Thyroid gland (tissue), 4 donors: ENCODE measurements around the gene OVCA2. TPM values are rescaled to one million over a fixed set of nuclear protein-coding genes. Genes with fewer than 3 reads are reported as not detected.
A peak's percentile ranks its signal among the peaks of the same experiment; 100 is the strongest.

ENCODE experiments used
- DNase-seq, 2 donors: peaks; one replicate each; pipeline ENCODE4 v3.0.0-alpha.2; 2019
- H3K27ac ChIP-seq, 3 donors: fragments of 200-600 bp; sonication (generic); 1 replicate in 2 of 3; 2 replicates in 1 of 3; pipeline ENCODE4 v1.5.1; 2016 to 2019; ENCODE audit warnings: mild to moderate bottlenecking in 1 of 3, moderate library complexity in 1 of 3
- H3K27me3 ChIP-seq: fragments of 200-600 bp; sonication (generic); one replicate; pipeline ENCODE4 v1.5.1; 2019
- H3K36me3 ChIP-seq, 2 donors: fragments of 200-600 bp; sonication (generic); one replicate each; pipeline ENCODE4 v1.5.1; 2016 to 2019
- H3K4me1 ChIP-seq, 2 donors: fragments of 200-600 bp; sonication (generic); one replicate each; pipeline ENCODE4 v1.5.1; 2017 to 2019
- H3K4me3 ChIP-seq, 3 donors: fragments of 200-600 bp; sonication (generic); replicated peaks in 1 of 3; 1 replicate in 2 of 3; 2 replicates in 1 of 3; pipeline ENCODE4 v1.5.1; 2016; ENCODE audit warnings: mild to moderate bottlenecking in 1 of 3
- H3K9me3 ChIP-seq: fragments of 200-600 bp; sonication (generic); one replicate; pipeline ENCODE4 v1.5.1; 2017
- POLR2A ChIP-seq, 2 donors: fragments of 450-650 bp; IDR thresholded peaks; one replicate each; pipeline ENCODE4 v1.6.1; 2017; ENCODE audit warnings: antibody characterized with exemption in 2 of 2, mild to moderate bottlenecking in 2 of 2, moderate library complexity in 1 of 2
- WGBS, 2 donors: methylation state at CpG; one replicate each; pipeline ENCODE4 v1.1.5; 2017; 5-methylcytosine and 5-hydroxymethylcytosine counted together
- intact Hi-C: fragments of 100-400 bp; cut with DNase I; formaldehyde crosslinking; loops from one replicate; pipeline ENCODE4 v1.15.1; 2023
- total RNA-seq, 4 donors: library from RNA; depleted of rRNA; stranded (reverse); fragments of >200 nt; gene quantifications; one replicate each; pipeline ENCODE4 v1.2.3, GENCODE V29; 2016
- TF ChIP-seq, protein P1 (sequence below), 6 experiments: fragments of 200-600 bp in 3 of 6; fragments of 450-650 bp in 3 of 6; sonication (generic) in 3 of 6; IDR thresholded peaks; one replicate each; pipeline ENCODE4 v1.5.1; 2016 to 2019; ENCODE audit warnings: antibody characterized with exemption in 6 of 6, mild to moderate bottlenecking in 2 of 6, inconsistent platforms in 1 of 6, moderate library complexity in 1 of 6

The OVCA2 gene
- total RNA-seq, 4 donors from 2014 or later: 37.6 to 54.1 (median 47.3) TPM

DNA sequence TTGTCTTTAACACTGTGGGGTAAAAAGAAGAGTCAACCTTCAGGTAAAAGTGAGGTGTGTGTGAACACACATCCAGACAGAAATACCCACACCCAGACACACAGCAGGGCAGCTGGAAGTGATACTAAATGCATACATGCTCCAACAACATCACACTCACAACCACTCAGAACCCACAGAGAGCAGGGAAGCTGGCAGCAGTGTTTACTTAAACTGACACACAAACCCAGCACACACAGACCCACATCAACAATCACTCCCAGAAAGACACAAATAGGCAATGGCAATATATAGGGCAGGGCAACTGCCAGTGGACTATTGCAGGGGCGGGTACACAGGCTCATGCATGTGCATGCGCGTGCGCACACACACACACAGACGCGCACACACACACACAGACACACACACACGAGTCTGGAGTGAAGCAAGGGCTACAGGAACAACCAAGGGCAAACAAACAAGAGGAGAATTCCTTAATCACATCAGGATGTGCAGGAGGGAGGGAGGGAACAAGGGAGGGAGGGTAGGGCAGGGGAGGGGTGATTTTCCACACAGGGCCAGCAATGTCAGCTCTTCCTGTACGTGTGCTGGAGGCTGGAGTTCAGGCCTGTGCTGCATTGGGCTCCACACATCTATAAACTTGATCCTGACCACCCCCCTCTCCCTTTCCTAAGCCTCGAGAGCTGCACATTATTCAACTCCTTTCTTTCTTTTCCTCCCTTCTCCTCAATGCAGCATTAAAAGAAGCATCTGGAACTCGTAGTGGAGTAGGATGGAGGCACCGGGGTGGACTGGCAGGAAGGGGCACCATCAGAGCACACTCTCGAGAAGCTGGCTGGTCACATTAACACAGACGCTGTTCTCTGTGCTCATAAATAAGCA lies 43.2 kb downstream of the OVCA2 start:
- no peak for DNase-seq

DNA sequence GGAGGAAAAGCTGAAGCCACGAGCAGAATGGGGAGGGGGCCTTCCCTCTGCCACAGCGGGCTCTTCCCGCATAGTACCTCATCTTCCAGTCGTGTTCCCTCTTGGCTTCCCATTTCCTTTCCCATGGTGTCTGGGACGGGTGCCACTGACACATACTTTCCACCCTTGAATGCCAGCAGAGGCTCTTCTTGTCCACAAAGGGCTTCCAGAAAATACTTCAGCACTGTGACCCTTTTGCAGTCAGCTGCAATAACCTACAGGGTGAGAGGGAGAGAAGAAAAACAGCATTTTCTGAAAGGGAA lies 43.8 kb downstream of the OVCA2 start:
- 57 to 69% methylated on average over 5 of the region's 5 CpGs for WGBS, 2 donors
- H3K27me3 ChIP-seq: no peaks in the 10 kb centered on the region
- no peaks in the 10 kb centered on the region for H3K9me3 ChIP-seq
- peaks cover 0 to 65% of the 10 kb centered on the region in 2 donors for H3K4me1 ChIP-seq
- no peak overlapping the region for H3K4me3 ChIP-seq
- TF ChIP-seq, protein P1, sequence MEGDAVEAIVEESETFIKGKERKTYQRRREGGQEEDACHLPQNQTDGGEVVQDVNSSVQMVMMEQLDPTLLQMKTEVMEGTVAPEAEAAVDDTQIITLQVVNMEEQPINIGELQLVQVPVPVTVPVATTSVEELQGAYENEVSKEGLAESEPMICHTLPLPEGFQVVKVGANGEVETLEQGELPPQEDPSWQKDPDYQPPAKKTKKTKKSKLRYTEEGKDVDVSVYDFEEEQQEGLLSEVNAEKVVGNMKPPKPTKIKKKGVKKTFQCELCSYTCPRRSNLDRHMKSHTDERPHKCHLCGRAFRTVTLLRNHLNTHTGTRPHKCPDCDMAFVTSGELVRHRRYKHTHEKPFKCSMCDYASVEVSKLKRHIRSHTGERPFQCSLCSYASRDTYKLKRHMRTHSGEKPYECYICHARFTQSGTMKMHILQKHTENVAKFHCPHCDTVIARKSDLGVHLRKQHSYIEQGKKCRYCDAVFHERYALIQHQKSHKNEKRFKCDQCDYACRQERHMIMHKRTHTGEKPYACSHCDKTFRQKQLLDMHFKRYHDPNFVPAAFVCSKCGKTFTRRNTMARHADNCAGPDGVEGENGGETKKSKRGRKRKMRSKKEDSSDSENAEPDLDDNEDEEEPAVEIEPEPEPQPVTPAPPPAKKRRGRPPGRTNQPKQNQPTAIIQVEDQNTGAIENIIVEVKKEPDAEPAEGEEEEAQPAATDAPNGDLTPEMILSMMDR (IDR thresholded peaks at IDR 0.05): no peak
- no peak for TF ChIP-seq POLR2A (IDR thresholded peaks at IDR 0.05)
- DNase-seq: no peak
- H3K36me3 ChIP-seq: peaks cover 9% of the 10 kb centered on the region in 2 donors
- intact Hi-C loops: no loop called here
- peak overlapping the region; percentile 63 to 69 (median 64) for H3K27ac ChIP-seq

More for the DNA sequence above, 43.2 kb downstream of the OVCA2 start:
- 67 to 68% methylated on average over 13 of the region's 13 CpGs for WGBS, 2 donors
- Histone ChIP-seq H3K4me3 (no peak overlapping the region), H3K4me1 (peaks cover 0 to 59% of the 10 kb centered on the region in 2 donors), H3K27me3 (no peaks in the 10 kb centered on the region), H3K27ac (peak overlapping the region; percentile 63 to 69 (median 64)), H3K9me3 (no peaks in the 10 kb centered on the region), H3K36me3 (peaks cover 9% of the 10 kb centered on the region in 2 donors)
- intact Hi-C loops: no loop called here
- TF ChIP-seq, protein P1 (IDR thresholded peaks at IDR 0.05): no peak
- no peak for TF ChIP-seq POLR2A (IDR thresholded peaks at IDR 0.05)

DNA sequence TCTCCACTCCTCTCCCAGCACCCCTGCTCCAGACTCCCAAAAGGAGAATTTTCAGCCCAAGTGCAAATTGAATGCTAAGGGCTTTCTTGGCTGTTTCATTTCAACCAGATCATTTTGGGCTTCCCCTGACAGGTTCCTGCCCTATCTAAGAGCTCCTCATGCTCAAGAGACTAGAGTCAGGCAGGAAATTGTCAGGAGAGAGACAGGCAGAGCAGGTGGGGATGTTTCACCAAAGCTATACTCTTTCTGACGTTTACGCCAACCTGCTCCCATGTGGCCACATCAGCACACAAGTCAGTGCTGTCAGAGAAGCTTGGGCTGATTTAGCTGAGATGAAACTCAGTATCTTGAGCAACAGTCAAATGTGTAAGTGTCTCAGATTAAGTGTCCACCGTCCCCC lies 44.5 kb downstream of the OVCA2 start:
- H3K4me3 ChIP-seq: no peak overlapping the region
- DNase-seq: no peak
- no peaks in the 10 kb centered on the region for H3K9me3 ChIP-seq
- peaks cover 4% of the 10 kb centered on the region in 2 donors for H3K36me3 ChIP-seq
- intact Hi-C loops: no loop called here
- WGBS, 2 donors: 67 to 83% methylated on average over 3 of the region's 3 CpGs
- no peaks in the 10 kb centered on the region for H3K27me3 ChIP-seq
- TF ChIP-seq POLR2A (IDR thresholded peaks at IDR 0.05): no peak
- TF ChIP-seq, protein P1 (IDR thresholded peaks at IDR 0.05): no peak
- H3K4me1 ChIP-seq: peaks cover 0 to 70% of the 10 kb centered on the region in 2 donors
- peak overlapping the region; percentile 63 to 69 (median 64) for H3K27ac ChIP-seq

DNA sequence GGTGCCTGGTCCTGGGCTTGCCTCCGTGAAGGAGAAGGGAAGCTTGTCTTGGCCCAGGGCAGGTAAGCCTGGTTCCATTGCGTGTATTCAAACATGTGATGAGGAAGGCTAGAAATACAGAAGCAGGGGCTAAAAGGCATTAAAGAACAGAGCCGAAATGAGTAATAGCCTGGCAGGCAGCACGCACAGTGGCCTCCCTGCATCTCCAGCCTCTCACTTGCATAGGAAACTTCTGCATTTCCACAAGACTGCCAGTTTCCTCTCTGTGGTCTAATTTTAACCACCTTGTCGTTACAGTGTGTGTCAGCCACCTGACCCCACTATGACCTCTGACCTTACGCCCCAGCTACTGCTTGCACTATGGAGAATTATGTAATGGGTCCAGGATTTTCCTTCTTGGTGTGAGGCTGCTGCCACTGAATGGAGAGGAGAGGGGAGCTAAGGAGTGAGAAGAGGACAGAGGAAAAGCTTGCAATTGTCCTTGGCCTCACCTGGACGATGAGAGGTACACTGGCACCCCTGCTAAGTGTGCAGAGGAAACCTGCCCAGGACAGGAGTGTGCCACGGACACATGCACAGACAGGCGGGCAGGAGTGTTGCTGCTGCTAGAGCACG lies 45.9 kb downstream of the OVCA2 start:
- H3K27me3 ChIP-seq: no peaks in the 10 kb centered on the region
- no peak overlapping the region for H3K4me3 ChIP-seq
- no peaks in the 10 kb centered on the region for H3K36me3 ChIP-seq
- peak overlapping the region in 2 of 3 donors; percentile 29 to 71 for H3K27ac ChIP-seq
- no peak for DNase-seq
- intact Hi-C loops: no loop called here
- WGBS, 2 donors: 63 to 72% methylated on average over 10 of the region's 10 CpGs
- no peaks in the 10 kb centered on the region for H3K9me3 ChIP-seq
- peaks cover 0 to 74% of the 10 kb centered on the region in 2 donors for H3K4me1 ChIP-seq
- TF ChIP-seq, protein P1 (IDR thresholded peaks at IDR 0.05): no peak
- TF ChIP-seq POLR2A (IDR thresholded peaks at IDR 0.05): no peak

DNA sequence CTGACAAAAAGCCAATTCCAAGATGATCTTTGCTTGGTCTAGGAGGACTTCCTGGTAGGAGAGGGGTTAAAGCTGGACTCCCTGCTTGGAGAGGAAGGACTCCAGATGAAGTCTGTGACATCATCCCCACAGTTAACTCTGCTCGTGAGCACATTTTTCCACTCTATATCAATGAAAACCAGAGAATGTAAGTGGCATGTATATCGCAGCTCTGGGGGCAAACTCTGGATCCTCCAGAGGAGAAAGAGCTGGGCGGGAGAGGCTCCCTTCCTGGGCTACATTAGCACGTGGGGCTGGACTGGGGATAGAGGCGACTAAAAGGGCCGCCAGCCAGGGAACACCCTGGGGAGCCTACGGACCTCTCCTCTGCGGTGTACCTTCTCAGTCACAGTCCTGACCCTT lies 47.2 kb downstream of the OVCA2 start:
- Histone ChIP-seq H3K4me1 (peaks cover 11 to 79% of the 10 kb centered on the region in 2 donors), H3K27ac (peak overlapping the region; percentile 52 to 71 (median 56))

More for the DNA sequence above, 47.2 kb downstream of the OVCA2 start:
- WGBS, 2 donors: 53 to 64% methylated on average over 8 of the region's 8 CpGs
- DNase-seq: no peak
- no peaks in the 10 kb centered on the region for H3K36me3 ChIP-seq
- no peak overlapping the region for H3K4me3 ChIP-seq
- intact Hi-C loops: no loop called here
- no peaks in the 10 kb centered on the region for H3K9me3 ChIP-seq
- H3K27me3 ChIP-seq: no peaks in the 10 kb centered on the region
- TF ChIP-seq, protein P1 (IDR thresholded peaks at IDR 0.05): no peak
- TF ChIP-seq POLR2A (IDR thresholded peaks at IDR 0.05): no peak
